Uterus (tissue), 4 donors: ENCODE measurements around the gene PSMD14. TPM values are rescaled to one million over a fixed set of nuclear protein-coding genes. Genes with fewer than 3 reads are reported as not detected.

Experiments
- DNase-seq, 2 donors: peaks; one replicate each; pipeline ENCODE4 v3.0.0-alpha.2; 2019 to 2020
- H3K27ac ChIP-seq, 2 donors: fragments of 200-600 bp; sonication (generic); 1 replicate in 1 of 2; 2 replicates in 1 of 2; pipeline ENCODE4 v1.5.1; 2016 to 2018
- H3K27me3 ChIP-seq, 2 donors: fragments of 200-600 bp; sonication (generic); one replicate each; pipeline ENCODE4 v1.5.1; 2018 to 2019; ENCODE audit warnings: control low read depth in 1 of 2
- H3K36me3 ChIP-seq, 2 donors: fragments of 200-600 bp; sonication (generic); one replicate each; pipeline ENCODE4 v1.5.1; 2019; ENCODE audit warnings: control low read depth in 1 of 2
- H3K4me1 ChIP-seq, 2 donors: fragments of 200-600 bp; sonication (generic); one replicate each; pipeline ENCODE4 v1.5.1; 2018 to 2019; ENCODE audit warnings: control low read depth in 1 of 2
- H3K4me3 ChIP-seq, 2 donors: fragments of 200-600 bp; sonication (generic); 1 replicate in 1 of 2; 2 replicates in 1 of 2; pipeline ENCODE4 v1.5.1; 2018 to 2019; ENCODE audit warnings: mild to moderate bottlenecking in 1 of 2
- H3K9me3 ChIP-seq, 2 donors: fragments of 200-600 bp; sonication (generic); one replicate each; pipeline ENCODE4 v1.5.1; 2019; ENCODE audit warnings: control low read depth in 1 of 2
- CTCF ChIP-seq, 4 experiments: fragments of 200-600 bp in 2 of 4; fragments of 450-650 bp in 2 of 4; sonication (generic) in 2 of 4; IDR thresholded peaks; one replicate each; pipeline ENCODE4 v1.5.1; 2016 to 2019; ENCODE audit warnings: antibody characterized with exemption in 4 of 4, mild to moderate bottlenecking in 2 of 4, moderate library complexity in 1 of 4
- POLR2A ChIP-seq, 2 donors: fragments of 450-650 bp; IDR thresholded peaks; one replicate each; pipeline ENCODE4 v1.6.1; 2016; ENCODE audit warnings: antibody characterized with exemption in 2 of 2, mild to moderate bottlenecking in 1 of 2, moderate library complexity in 1 of 2
- intact Hi-C: fragments of 100-400 bp; cut with DNase I; formaldehyde crosslinking; loops from one replicate; pipeline ENCODE4 v1.15.1; 2023; ENCODE audit warnings: low total_unique reads
- total RNA-seq, 4 donors: library from RNA; depleted of rRNA in 3 of 4; stranded (reverse); fragments of >200 nt in 3 of 4; gene quantifications; one replicate each; pipeline versions ENCODE4 v1.1.0 to v1.2.4, GENCODE V29; 2014 to 2023
- donor health status: DM: yes; HTN: yes; CAD: no.

Gene PSMD14
- total RNA-seq, 4 donors from 2014 or later: 6.8 to 69.2 (median 14.6) TPM

DNA sequence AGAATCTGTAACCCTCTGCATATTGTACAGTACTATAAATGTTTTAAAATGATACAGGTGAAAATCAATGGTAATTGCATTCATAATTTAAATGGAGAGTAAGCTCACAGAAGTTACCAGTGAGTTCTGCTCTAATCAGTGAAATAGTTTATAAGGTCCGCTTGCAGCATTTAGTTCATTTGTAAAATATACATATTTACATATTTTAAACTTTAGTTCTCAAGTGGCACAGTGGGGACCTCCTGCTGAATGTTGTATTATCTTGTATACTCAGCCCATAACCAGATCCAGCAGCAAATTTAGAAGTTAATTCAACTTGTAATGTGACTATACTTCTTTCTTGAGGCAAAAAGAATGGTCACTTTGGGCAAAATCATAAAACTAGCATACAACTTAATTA lies 66.2 kb downstream of the PSMD14 start:
- DNase-seq: no peak
- no peak overlapping the region for H3K27ac ChIP-seq
- intact Hi-C loops: no loop called here
- TF ChIP-seq CTCF (IDR thresholded peaks at IDR 0.05) (no peak), POLR2A (IDR thresholded peaks at IDR 0.05) (no peak)
- no peak overlapping the region for H3K4me3 ChIP-seq
- no peaks in the 10 kb centered on the region for H3K27me3 ChIP-seq
- no peaks in the 10 kb centered on the region for H3K36me3 ChIP-seq
- H3K4me1 ChIP-seq: no peaks in the 10 kb centered on the region
- no peaks in the 10 kb centered on the region for H3K9me3 ChIP-seq

DNA sequence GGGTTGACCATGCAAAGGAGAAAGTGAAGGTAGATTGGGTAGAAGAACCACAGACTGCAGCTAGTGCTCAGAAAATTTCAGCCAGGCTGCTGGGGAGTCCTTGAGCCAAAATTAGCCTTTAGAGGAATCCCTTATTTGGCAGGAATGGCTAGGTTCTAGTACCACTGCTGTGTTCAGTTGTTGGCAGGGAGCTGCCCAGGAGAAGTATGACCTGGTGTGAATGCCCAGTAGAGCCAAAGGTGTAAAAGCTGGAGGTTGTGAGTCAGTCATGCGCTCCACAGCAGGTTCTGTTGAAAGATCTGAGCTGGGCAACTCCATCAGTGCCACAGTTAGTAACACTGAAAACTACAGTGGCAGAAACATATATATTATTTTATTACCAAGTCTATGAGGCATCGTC lies 71.5 kb downstream of the PSMD14 start:
- H3K9me3 ChIP-seq: no peaks in the 10 kb centered on the region
- no peaks in the 10 kb centered on the region for H3K27me3 ChIP-seq
- intact Hi-C loops: no loop called here
- no peak for DNase-seq
- no peaks in the 10 kb centered on the region for H3K36me3 ChIP-seq
- no peak overlapping the region for H3K27ac ChIP-seq
- H3K4me1 ChIP-seq: no peaks in the 10 kb centered on the region
- no peak overlapping the region for H3K4me3 ChIP-seq
- no peak for TF ChIP-seq POLR2A (IDR thresholded peaks at IDR 0.05)
- TF ChIP-seq CTCF (IDR thresholded peaks at IDR 0.05): no peak

- no peaks in the 10 kb centered on the region for H3K36me3 ChIP-seq
- H3K4me1 ChIP-seq: no peaks in the 10 kb centered on the region
- H3K9me3 ChIP-seq: no peaks in the 10 kb centered on the region
- no peak overlapping the region for H3K27ac ChIP-seq
- H3K27me3 ChIP-seq: no peaks in the 10 kb centered on the region
- H3K4me3 ChIP-seq: no peak overlapping the region
- no peak for TF ChIP-seq POLR2A (IDR thresholded peaks at IDR 0.05)
- no peak for TF ChIP-seq CTCF (IDR thresholded peaks at IDR 0.05)
- intact Hi-C loops: no loop called here
- DNase-seq: no peak
Measured at GRCh38 chr2:161381546-161381945, 73.3 kb downstream of the PSMD14 start.

- no peak for DNase-seq
- H3K4me3 ChIP-seq: no peak overlapping the region
- intact Hi-C loops: no loop called here
Measured at GRCh38 chr2:161382747-161383146, 74.5 kb downstream of the PSMD14 start.

GRCh38 chr2:161384864-161385263 lies 76.6 kb downstream of the PSMD14 start:
- Histone ChIP-seq H3K27me3 (no peaks in the 10 kb centered on the region), H3K4me3 (no peak overlapping the region), H3K36me3 (no peaks in the 10 kb centered on the region), H3K4me1 (no peaks in the 10 kb centered on the region), H3K9me3 (no peaks in the 10 kb centered on the region), H3K27ac (no peak overlapping the region)
- no peak for DNase-seq
- intact Hi-C loops: no loop called here
- TF ChIP-seq CTCF (IDR thresholded peaks at IDR 0.05) (no peak), POLR2A (IDR thresholded peaks at IDR 0.05) (no peak)

More at GRCh38 chr2:161382747-161383146, 74.5 kb downstream of the PSMD14 start:
- H3K9me3 ChIP-seq: no peaks in the 10 kb centered on the region
- no peaks in the 10 kb centered on the region for H3K36me3 ChIP-seq
- TF ChIP-seq CTCF (IDR thresholded peaks at IDR 0.05) (no peak), POLR2A (IDR thresholded peaks at IDR 0.05) (no peak)
- no peak overlapping the region for H3K27ac ChIP-seq
- no peaks in the 10 kb centered on the region for H3K27me3 ChIP-seq
- H3K4me1 ChIP-seq: no peaks in the 10 kb centered on the region
